Hematopoietic multipotent progenitor cell treated with erythropoietin and hydrocortisone succinate and interleukin-3 and kit ligand, for 15 days (in vitro differentiated cells): ENCODE measurements around the gene C2orf80.
"Not testable (repeated sequence)": the region's sequence is repeated elsewhere in the genome, so short reads cannot be mapped to it uniquely, and the experiment has no call there.

Experiments used
- DNase-seq: peaks from one replicate; pipeline ENCODE4 v3.0.0-alpha.2; 2015; ENCODE audit warnings: low spot score

The C2orf80 gene

GRCh38 chr2:208189810-208190503 is at the start of gene C2orf80:
Gene C2orf80 (minus strand): TSS chr2:208190030. CDS start chr2:208186986, 3,044 bp downstream.
- no peak for DNase-seq

GRCh38 chr2:208235860-208236259 is 46.0 kb upstream of the C2orf80 start:
- no peak for DNase-seq

- no peak for DNase-seq
Observed at GRCh38 chr2:208234786-208235185, 45.0 kb upstream of the C2orf80 start.

GRCh38 chr2:208228476-208228875 is 38.6 kb upstream of the C2orf80 start:
- DNase-seq = no peak

GRCh38 chr2:208227581-208228232 is 37.9 kb upstream of the C2orf80 start:
- DNase-seq = no peak

GRCh38 chr2:208224802-208225201 is 35.0 kb upstream of the C2orf80 start:
- no peak for DNase-seq

- DNase-seq = no peak
Observed at GRCh38 chr2:208222351-208222750, 32.5 kb upstream of the C2orf80 start.

- not testable (repeated sequence) for DNase-seq
Observed at GRCh38 chr2:208221873-208222272, 32.0 kb upstream of the C2orf80 start.

- DNase-seq = no peak
Observed at GRCh38 chr2:208210688-208211451, 21.0 kb upstream of the C2orf80 start.

GRCh38 chr2:208208335-208209085 is 18.7 kb upstream of the C2orf80 start:
- DNase-seq = no peak

GRCh38 chr2:208207769-208208168 is 17.9 kb upstream of the C2orf80 start:
- no peak for DNase-seq

- no peak for DNase-seq
Observed at GRCh38 chr2:208204166-208204565, 14.3 kb upstream of the C2orf80 start.

- DNase-seq = no peak
Observed at GRCh38 chr2:208195531-208195930, 5.7 kb upstream of the C2orf80 start.

GRCh38 chr2:208192611-208193236 is 2.9 kb upstream of the C2orf80 start:
- DNase-seq = no peak

- no peak for DNase-seq
Observed at GRCh38 chr2:208189069-208189809, 591 bp downstream of the C2orf80 start.

- DNase-seq = no peak
Observed at GRCh38 chr2:208186893-208187292, 2.9 kb downstream of the C2orf80 start.

GRCh38 chr2:208186465-208186864 is 3.4 kb downstream of the C2orf80 start:
- DNase-seq = no peak

GRCh38 chr2:208183972-208184705 is 5.7 kb downstream of the C2orf80 start:
- DNase-seq = no peak

GRCh38 chr2:208183526-208183925 is 6.3 kb downstream of the C2orf80 start:
- no peak for DNase-seq

- DNase-seq = no peak
Observed at GRCh38 chr2:208182835-208183234, 7.0 kb downstream of the C2orf80 start.
